GM12865 (cell line): ENCODE data around the gene AACS.

Source experiments
- DNase-seq: peaks from one replicate; pipeline ENCODE4 v3.0.0; 2010; ENCODE audit warnings: low read depth
- H3K4me3 ChIP-seq: 2 replicates; pipeline ENCODE4 v1.5.1; 2011; ENCODE audit warnings: mild to moderate bottlenecking, low read depth, low read length, control low read depth
- TF ChIP-seq, protein P1 (sequence below): IDR thresholded peaks from 2 replicates; pipeline ENCODE4 v1.5.1; 2011; ENCODE audit warnings: low read length, control low read depth, low read depth, inconsistent platforms; ENCODE audit not compliant: insufficient read depth; ENCODE audit errors: missing control alignments

The AACS gene

DNA sequence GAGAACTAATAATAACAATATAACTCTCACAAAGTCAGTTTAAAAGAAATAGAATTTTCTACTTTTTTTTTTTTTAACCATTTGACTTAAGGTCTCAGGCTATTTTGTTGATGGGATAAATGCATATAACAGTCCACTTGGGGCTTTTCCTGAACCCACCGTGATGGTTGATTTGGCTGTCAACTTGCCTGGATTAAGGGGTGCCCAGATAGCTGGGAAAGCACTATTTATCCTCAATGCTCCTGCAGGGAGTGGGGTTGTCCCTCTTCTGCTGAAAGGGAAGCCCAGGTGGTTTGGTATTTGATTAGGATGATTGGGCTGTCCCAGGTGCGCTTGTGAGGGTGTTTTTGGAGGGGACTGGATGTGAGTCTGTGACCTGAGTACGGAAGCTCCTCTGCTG lies 114.9 kb downstream of the AACS start:
- H3K4me3 ChIP-seq: no peak overlapping the region
- DNase-seq: no peak
- TF ChIP-seq, protein P1, sequence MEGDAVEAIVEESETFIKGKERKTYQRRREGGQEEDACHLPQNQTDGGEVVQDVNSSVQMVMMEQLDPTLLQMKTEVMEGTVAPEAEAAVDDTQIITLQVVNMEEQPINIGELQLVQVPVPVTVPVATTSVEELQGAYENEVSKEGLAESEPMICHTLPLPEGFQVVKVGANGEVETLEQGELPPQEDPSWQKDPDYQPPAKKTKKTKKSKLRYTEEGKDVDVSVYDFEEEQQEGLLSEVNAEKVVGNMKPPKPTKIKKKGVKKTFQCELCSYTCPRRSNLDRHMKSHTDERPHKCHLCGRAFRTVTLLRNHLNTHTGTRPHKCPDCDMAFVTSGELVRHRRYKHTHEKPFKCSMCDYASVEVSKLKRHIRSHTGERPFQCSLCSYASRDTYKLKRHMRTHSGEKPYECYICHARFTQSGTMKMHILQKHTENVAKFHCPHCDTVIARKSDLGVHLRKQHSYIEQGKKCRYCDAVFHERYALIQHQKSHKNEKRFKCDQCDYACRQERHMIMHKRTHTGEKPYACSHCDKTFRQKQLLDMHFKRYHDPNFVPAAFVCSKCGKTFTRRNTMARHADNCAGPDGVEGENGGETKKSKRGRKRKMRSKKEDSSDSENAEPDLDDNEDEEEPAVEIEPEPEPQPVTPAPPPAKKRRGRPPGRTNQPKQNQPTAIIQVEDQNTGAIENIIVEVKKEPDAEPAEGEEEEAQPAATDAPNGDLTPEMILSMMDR: no peak

DNA sequence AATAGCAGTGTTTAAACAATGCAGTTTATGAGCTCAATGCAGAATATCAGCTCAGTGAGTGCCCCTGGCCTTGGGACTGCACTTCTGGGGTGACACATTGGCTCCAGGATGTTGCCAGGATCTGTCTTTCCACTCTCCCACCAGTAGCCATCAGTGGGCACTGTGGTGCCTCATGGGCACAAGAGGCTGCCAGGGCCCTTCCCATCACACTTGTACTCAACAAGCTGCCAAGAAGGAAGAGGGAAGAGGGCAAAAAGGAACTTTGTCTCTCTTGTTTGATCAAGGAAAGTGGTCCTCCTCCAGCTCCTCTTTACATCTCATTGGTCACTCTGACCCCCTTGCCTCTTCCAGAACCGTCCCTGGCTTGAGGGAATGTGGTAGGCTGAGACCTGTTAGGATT lies 115.9 kb downstream of the AACS start:
- TF ChIP-seq, protein P1: no peak
- no peak for DNase-seq
- no peak overlapping the region for H3K4me3 ChIP-seq

DNA sequence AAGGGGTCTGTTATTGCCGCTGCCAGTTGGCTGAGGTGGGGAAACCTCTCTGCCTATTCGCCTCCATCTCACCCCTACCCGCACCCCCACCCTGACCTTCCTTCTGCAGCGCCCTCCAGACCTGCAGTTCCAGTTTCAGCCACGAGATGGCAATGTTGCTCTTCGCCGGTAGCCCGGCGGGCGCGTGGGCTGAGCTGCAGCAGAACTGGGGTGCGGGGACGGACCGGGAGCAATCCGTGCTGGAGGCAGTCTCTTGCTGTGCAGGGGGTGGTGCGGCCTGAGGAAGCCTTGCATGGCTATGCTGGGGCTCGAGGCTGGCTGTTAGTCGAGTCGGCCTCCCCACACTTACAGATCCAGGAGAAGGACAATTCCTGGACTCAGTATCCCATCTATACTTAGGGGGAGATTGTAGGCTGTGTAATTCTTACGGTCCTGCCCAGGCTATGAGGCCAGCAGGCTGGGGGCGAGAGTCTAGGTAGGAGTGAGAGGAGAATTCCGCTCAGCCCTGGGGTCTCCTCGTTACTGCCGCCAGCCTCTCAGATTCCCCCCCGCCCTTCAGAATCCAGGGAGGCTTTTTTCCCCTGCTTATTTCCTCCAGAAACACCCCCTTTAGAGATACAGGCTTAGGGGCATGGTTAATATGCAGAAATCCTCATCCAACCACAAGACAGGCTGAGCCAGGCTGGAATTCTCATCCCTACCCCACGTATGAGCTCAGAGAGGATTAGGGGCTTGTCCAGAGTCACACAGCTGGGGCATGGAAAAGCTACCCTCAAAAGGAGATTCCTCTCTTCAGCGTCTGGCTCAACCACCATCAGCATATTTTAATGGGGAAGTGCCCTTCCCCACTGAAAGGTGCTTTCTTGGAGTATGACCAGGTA lies 118.2 kb downstream of the AACS start:
- H3K4me3 ChIP-seq: no peak overlapping the region
- DNase-seq: peak; percentile 81
- TF ChIP-seq, protein P1: peak; percentile 99

DNA sequence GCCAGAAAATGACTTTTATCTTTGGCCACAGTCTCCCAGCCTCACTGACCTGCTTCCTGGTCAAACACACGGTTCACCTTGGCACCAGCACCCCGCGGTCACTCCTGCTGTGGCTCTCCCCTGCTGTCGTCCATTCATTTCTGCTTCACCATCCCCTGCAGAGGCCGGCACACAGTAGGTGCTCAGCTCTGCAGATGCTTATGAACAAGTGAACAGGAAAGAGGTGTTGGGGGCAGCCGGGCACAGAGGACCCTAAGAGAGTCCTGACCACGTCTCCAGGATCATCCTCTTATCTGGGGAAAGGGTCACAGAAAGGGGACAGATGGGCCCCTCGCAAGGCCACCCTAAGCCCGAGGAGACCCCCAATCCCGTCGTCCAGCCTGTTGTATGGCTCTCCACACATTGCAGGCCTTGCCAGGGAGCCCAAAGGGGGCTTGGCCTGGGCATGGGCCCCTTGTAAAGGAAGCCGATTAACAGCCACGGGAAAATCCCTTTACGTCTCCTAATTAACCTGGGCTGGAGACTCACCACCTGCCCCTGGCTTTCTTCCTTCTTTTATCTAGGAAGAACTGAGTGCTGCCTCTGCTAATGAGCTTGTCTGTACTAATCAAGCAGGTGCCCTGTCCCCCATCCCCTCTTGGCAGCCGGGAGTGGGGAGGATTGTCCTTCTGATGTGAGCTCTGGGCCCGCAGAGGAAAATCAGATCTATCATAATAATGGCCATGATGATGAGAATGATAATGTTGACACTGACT lies 119.2 kb downstream of the AACS start:
- H3K4me3 ChIP-seq: no peak overlapping the region
- DNase-seq: no peak
- TF ChIP-seq, protein P1: no peak

DNA sequence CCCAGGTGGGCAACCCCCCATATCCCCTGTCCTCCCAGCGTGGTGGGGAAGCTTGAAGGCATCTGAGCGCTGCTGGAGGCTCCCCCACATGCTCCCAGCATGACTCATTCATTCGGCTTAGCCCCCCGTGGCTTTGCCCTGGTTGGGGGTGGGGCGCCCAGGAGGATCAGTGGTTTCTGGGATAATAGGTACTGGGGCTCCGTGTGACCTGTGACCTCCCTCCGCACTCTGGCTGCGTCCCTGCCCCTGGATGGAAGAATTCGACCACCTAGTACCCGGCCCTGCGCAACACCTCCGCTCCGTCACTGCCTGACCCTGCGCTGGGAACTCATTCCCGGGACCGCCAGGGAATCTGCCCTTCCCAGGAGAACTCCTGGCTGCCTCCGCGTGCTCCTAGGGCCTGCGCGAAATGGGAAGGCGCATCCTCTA lies 120.1 kb downstream of the AACS start:
- TF ChIP-seq, protein P1: no peak
- no peak for DNase-seq
- H3K4me3 ChIP-seq: no peak overlapping the region

DNA sequence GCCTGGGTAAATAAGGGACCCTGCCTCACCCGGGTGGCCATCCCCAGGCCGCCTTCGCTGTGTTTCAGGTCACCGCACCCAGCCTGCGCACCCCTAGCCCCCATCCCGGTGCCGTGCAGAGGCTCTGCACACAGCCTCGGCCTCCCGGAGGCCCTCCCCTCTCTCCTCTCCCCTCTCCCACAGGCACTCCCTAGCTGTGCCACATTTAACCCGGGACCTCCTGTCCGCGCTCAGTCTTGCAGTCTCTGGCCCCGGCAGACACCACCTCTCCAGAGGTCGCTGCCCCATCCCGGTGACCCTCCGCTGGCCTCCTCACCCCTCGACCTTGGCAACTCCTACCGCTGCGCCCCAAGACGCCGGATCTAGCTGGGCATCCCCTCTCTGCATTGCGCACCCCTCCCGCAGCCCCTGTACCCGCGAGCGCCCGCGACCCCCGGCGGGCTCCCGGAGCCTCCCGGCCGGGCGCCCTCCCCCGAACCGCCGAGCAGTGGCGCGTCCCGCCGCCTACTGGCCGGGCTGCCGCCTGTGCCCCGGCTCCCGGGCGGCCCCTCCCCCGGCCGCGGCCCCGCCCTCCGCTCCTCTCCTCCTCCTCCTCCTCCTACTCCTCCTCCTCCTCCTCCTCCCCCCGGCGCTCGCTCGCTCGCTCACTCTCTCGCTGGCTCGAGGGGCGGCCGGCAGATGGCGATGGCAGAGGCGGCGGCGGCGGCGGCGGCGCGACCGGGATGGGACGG lies 120.7 kb downstream of the AACS start, which contains the start of gene TMEM132B:
TSS of gene TMEM132B (plus strand) at position 647 of the 731 bp plus-strand sequence.
- TF ChIP-seq, protein P1: no peak
- DNase-seq: peak; percentile 73
- no peak within 1 kb of the TSS for H3K4me3 ChIP-seq
